ENCODE measurements around the gene ZNF689.
A peak's percentile ranks its signal among the peaks of the same experiment; 100 is the strongest.
"Not testable (repeated sequence)": the region's sequence is repeated elsewhere in the genome, so short reads cannot be mapped to it uniquely, and the experiment has no call there.

ZNF689 gene

GRCh38 chr16:30600215-30600614 is 10.0 kb downstream of the ZNF689 start:
- no peak for DNase-seq (ENCODE audit: low spot score)

DNA sequence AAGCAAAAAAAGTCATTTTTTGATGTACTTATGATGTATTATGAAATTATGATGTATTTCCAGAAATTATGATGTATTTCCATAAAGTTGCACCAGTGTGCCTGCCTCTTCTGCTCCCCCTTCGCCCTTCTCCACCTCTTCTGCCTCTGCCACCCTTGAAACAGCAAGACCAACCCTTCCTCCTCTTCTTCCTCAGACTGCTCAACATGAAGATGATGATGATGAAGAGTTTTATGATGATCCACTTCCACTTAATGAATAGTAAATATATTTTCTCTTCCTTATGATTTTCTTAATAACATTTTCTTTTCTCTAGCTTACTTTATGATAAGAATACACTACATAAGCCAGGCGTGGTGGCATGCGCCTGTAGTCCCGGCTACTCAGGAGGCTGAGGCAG is 17.3 kb downstream of the ZNF689 start:
- no peak for DNase-seq (ENCODE audit: low spot score)

DNA sequence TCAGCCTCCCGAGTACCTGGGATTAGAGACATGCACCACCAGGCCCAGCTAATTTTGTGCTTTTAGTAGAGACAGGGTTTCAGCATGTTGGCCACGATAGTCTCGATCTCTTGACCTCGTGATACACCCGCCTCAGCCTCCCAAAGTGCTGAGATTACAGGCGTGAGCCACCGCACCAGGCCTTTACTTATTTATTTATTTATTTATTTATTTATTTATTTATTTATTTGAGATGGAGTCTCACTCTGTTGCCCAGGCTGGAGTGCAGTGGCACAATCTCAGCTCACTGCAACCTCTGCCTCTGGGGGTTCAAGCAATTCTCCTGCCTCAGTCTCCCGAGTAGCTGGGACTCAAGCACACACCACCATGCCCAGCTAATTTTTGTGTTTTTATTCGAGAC is 19.3 kb downstream of the ZNF689 start:
- not testable (repeated sequence) for DNase-seq (ENCODE audit: low spot score)

- not testable (repeated sequence) for DNase-seq (ENCODE audit: low spot score)
Measured at GRCh38 chr16:30589582-30589981, 20.6 kb downstream of the ZNF689 start.

- DNase-seq (ENCODE audit: low spot score) = no peak
Measured at GRCh38 chr16:30588651-30589050, 21.5 kb downstream of the ZNF689 start.

GRCh38 chr16:30585400-30586191 is 24.6 kb downstream of the ZNF689 start, which contains the start of gene ZNF785:
Gene ZNF785 (minus strand): TSS chr16:30585697. CDS start chr16:30585611, 86 bp downstream.
- DNase-seq (ENCODE audit: low spot score) = peak; percentile 96

DNA sequence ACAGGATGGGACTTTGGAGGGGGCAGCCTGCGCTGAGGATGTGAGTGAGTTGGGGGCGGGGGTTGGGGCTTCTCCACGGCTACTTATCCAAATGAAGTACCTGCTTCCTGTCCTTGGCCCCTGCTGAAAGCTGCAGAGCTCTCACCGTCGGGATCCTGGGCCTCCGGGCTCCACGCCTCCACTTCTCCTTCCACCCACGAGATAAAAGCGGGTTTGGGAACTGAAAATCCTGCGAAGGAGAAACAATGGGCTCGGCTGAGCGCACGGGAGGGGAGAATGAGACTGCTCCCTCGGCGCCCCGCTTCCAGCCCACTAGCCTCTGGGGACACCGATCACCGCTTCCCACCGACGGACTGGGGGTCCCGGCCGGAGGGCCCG is 25.2 kb downstream of the ZNF689 start:
- DNase-seq (ENCODE audit: low spot score) = no peak

GRCh38 chr16:30582611-30583340 is 27.4 kb downstream of the ZNF689 start:
- DNase-seq (ENCODE audit: low spot score) = no peak

- DNase-seq (ENCODE audit: low spot score) = no peak
Measured at GRCh38 chr16:30581457-30581856, 28.7 kb downstream of the ZNF689 start.

- no peak for DNase-seq (ENCODE audit: low spot score)
Measured at GRCh38 chr16:30574678-30575077, 35.5 kb downstream of the ZNF689 start.

- peak; percentile 98 for DNase-seq (ENCODE audit: low spot score)
Measured at GRCh38 chr16:30571445-30572322, 38.5 kb downstream of the ZNF689 start, which contains the start of gene ZNF688. Gene ZNF688 (minus strand): TSS chr16:30571714. CDS start chr16:30571629, 85 bp downstream.

DNA sequence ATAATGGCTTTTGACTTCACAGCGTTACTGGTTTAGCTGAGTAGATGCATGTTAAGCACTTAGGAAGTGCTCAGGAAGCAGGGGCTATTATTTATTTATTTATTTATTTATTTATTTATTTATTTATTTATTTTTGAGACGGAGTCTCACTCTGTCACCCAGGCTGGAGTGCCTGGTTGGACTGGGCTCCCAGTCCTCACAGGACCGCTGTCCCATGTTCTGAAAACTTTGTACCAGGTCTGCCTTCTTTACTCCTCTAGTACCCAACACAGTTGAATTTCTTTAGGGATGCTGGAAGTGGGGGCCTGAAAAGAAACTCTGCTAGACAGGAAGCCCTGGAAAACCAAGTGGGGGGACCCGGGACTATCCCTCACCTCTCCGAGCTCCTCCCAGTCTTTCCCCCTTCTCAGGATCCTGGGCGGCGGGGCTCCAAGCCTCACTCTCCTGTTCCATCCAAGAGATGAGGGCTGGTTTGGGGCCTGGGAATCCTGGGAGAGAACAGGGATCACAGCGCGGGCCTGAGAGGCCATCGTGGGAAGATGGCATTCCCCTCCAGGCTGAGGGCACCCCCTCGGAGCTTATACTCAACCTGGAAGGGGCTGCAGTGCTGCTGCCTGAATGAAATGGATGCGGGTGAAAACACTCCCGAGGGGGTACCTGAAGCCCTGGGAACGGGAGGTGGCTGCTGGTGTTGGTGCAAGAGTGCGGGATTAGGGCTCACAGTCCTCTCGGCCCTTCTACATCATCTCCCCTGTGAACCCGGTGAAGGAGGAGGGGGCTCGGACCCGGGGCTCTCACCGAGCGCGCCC is 39.3 kb downstream of the ZNF689 start:
- DNase-seq (ENCODE audit: low spot score) = no peak

DNA sequence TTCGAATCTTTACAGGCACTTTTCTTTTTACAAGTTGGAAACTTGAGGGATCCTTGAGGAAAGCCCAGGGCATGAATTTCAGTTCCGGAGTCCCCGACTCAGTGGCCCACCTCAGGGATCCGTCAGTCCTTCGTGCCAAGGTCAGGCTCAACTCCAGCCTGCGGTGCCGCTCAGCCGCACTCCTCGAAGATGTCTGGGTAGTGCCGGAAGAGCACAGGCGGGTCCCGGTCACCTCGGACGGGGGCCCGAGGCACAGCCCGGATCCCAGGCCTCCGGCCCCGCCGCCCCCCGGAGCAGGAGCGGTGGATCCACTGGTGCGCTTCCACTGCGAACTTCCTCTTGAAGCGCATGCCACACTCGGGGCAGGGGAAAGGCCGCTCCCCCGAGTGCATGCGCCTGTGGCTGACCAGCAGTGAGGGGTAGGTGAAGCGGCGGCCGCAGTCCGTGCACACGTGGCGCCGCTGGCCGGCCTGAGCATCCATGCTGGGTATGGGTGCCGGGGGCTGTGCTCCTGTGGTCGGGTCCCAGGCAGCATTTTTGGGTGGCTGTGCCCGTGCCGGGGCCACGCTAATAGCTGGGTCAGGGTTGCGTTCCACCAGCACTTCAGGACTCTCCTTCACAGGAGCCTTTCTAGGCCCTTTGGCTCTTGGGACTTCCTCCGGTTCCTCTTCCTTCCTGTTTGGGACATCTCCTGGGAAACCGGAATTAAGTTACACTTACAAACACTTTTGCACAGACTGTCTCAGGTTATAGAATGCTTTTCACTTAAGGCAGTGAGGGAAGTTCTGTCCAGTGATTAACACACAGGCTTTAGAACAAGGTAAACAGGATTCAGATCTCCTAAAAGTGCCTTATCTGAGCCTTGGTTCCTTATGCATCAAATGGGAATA is 40.2 kb downstream of the ZNF689 start:
- no peak for DNase-seq (ENCODE audit: low spot score)

- DNase-seq (ENCODE audit: low spot score) = no peak
Measured at GRCh38 chr16:30569281-30569680, 40.9 kb downstream of the ZNF689 start.

GRCh38 chr16:30567991-30568638 is 42.1 kb downstream of the ZNF689 start:
- DNase-seq (ENCODE audit: low spot score) = peak; percentile 75

DNA sequence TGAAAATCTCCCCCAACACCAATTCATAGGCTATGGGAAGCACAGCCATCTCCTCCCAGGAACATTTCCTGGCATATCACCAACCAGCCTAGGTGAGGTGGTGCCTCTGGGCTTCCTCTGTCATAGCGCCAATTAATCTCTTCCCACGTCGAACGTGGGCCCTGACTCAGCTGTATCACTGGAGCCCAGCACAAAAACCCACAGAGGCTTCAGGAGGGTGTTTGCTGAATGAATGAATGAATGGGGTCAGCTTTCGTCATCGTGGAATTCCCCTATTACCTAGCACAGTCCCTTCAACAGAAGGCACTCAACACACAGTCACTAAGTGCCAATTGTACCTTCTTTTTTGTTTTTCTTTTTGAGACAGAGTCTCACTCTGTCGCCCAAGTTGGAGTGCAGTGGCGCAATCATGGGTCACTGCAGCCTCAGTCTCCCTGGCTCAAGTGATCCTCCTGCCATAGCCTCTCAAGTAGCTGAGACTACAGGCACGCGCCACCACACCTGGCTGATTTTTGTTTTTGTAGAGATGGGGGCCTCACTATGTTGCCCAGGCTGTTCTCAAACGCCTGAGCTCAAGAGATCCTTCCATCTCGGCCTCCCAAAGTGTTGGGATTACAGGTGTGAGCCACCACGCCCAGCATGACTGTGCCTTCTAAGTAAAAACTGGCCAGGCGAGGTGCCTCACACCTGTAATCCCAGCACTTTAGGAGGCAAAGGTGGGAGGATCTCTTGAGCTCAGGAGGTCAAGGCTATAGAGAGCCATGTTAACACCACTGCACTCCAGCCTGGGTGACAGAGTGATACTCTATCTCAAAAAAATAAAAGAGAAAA is 42.8 kb downstream of the ZNF689 start:
- peak; percentile 71 for DNase-seq (ENCODE audit: low spot score)

GRCh38 chr16:30566531-30566930 is 43.7 kb downstream of the ZNF689 start:
- no peak for DNase-seq (ENCODE audit: low spot score)

- DNase-seq (ENCODE audit: low spot score) = no peak
Measured at GRCh38 chr16:30565984-30566383, 44.2 kb downstream of the ZNF689 start.

DNA sequence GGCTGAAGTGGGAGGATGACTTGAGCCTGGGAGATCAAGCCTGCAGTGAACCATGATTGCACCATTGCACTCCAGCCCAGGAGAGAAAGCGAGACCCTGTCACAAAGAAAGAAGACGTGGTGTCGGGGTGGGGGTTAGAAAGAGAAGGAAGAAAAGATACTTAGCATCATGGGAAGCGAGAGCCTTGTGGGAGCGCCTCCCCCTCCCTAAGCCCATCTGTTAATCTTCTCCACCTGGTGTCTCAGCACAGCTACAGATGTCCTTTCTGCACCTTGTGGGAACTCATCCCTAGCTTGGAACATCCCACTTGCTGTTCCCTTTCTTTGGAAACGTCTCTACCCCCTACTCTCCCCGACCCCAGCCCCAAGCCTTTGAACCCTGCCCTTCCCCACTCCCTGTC is 44.7 kb downstream of the ZNF689 start:
- no peak for DNase-seq (ENCODE audit: low spot score)
